PFSK-1 (cell line): ENCODE results near the gene SLC24A4.

ENCODE experiments used
- POLR2AphosphoS5 ChIP-seq: IDR thresholded peaks from 2 replicates; pipeline ENCODE4 v1.6.1; 2012; ENCODE audit warnings: low read depth, mild to moderate bottlenecking, control low read depth, low read length, moderate library complexity
- REST ChIP-seq, 2 experiments: IDR thresholded peaks; 2 replicates each; pipeline versions ENCODE4 v1.6.1 to v1.8.0; 2011 to 2012; ENCODE audit warnings: low read depth in 2 of 2, low read length in 2 of 2, control low read depth in 1 of 2, inconsistent platforms in 1 of 2, mild to moderate bottlenecking in 1 of 2, moderate library complexity in 1 of 2; ENCODE audit not compliant: insufficient read depth in 1 of 2
- SIN3A ChIP-seq: IDR thresholded peaks from 2 replicates; pipeline ENCODE4 v1.6.1; 2012; ENCODE audit warnings: mild to moderate bottlenecking, low read length, moderate library complexity, borderline replicate concordance; ENCODE audit not compliant: insufficient read depth
- TAF1 ChIP-seq: IDR thresholded peaks from 2 replicates; pipeline ENCODE4 v1.6.1; 2012; ENCODE audit warnings: low read length, control low read depth, borderline replicate concordance; ENCODE audit not compliant: insufficient read depth

DNA sequence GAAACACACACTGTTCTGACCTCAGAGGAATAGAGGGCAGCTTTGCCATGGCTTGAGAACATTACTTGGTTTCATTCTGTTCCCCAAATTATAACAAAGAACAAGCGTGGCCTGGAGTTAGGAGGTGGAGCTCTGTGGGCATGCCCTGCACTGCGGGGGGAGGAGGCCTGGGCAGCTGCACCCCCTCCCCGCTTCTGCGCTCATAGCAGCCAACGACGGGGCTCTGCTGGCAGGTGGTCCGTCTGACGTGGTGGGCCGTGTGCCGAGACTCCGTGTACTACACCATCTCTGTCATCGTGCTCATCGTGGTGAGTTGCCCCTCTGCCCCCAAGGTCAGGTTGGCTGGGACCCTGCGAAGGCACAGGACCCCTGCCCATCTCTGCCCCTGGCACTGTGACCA is 120.2 kb downstream of the SLC24A4 start:
- no peak for TF ChIP-seq SIN3A
- no peak for TF ChIP-seq REST (IDR thresholded peaks at IDR 0.05; ENCODE audit: insufficient read depth in 1 of 2, low read depth in 2 of 2, low read length in 2 of 2)
- TF ChIP-seq POLR2AphosphoS5, result no peak
- no peak for TF ChIP-seq TAF1
